H9 (cell line): Measurements from ENCODE around the gene CEACAM4. TPM values are rescaled to one million over a fixed set of nuclear protein-coding genes. Genes with fewer than 3 reads are reported as not detected.

Experiments
- DNase-seq: peaks from one replicate; pipeline ENCODE4 v3.0.0-alpha.2; 2017
- H2AFZ ChIP-seq: one replicate; pipeline ENCODE4 v1.6.1; 2013; ENCODE audit warnings: mild to moderate bottlenecking, low read length, control low read depth, moderate library complexity
- H2AK5ac ChIP-seq: 2 replicates; pipeline ENCODE4 v1.6.1; 2013; ENCODE audit warnings: low read length, control low read depth, mixed read lengths; ENCODE audit not compliant: insufficient read length
- H2BK120ac ChIP-seq: one replicate; pipeline ENCODE4 v1.6.1; 2013; ENCODE audit warnings: low read depth, mild to moderate bottlenecking, low read length, control low read depth, inconsistent platforms; ENCODE audit not compliant: poor library complexity, severe bottlenecking
- H2BK12ac ChIP-seq: 2 replicates; pipeline ENCODE4 v1.6.1; 2013; ENCODE audit warnings: low read length, control low read depth, mixed read lengths, low read depth; ENCODE audit not compliant: insufficient read length
- H2BK15ac ChIP-seq: 2 replicates; pipeline ENCODE4 v1.6.1; 2013; ENCODE audit warnings: low read depth, low read length, control low read depth
- H2BK20ac ChIP-seq: one replicate; pipeline ENCODE4 v1.6.1; 2013; ENCODE audit warnings: low read depth, mild to moderate bottlenecking, low read length, control low read depth, inconsistent platforms; ENCODE audit not compliant: poor library complexity, severe bottlenecking
- H2BK5ac ChIP-seq: 2 replicates; pipeline ENCODE4 v1.6.1; 2013; ENCODE audit warnings: low read length, control low read depth, mixed read lengths; ENCODE audit not compliant: insufficient read length
- H3K14ac ChIP-seq: 2 replicates; pipeline ENCODE4 v1.6.1; 2013; ENCODE audit warnings: low read length, control low read depth; ENCODE audit not compliant: insufficient read depth
- H3K18ac ChIP-seq: 2 replicates; pipeline ENCODE4 v1.6.1; 2013; ENCODE audit warnings: low read depth, mild to moderate bottlenecking, mixed read lengths, low read length, control low read depth; ENCODE audit not compliant: insufficient read length
- H3K23ac ChIP-seq: 2 replicates; pipeline ENCODE4 v1.6.1; 2013; ENCODE audit warnings: low read length, control low read depth, mixed read lengths, low read depth; ENCODE audit not compliant: insufficient read length
- H3K23me2 ChIP-seq: 2 replicates; pipeline ENCODE4 v1.6.1; 2013; ENCODE audit warnings: low read depth, mild to moderate bottlenecking, mixed read lengths, low read length, control low read depth; ENCODE audit not compliant: insufficient read length, poor library complexity, severe bottlenecking
- H3K27ac ChIP-seq: 2 replicates; pipeline ENCODE4 v1.5.1; 2013; ENCODE audit warnings: low read length, control low read depth, mixed read lengths, low read depth; ENCODE audit not compliant: insufficient read length
- H3K27me3 ChIP-seq: 2 replicates; pipeline ENCODE4 v1.6.1; 2013; ENCODE audit warnings: low read length, control low read depth, inconsistent platforms; ENCODE audit not compliant: insufficient read depth
- H3K4ac ChIP-seq: 2 replicates; pipeline ENCODE4 v1.6.1; 2013; ENCODE audit warnings: low read depth, mild to moderate bottlenecking, control low read depth, inconsistent platforms, low read length, moderate library complexity
- H3K4me1 ChIP-seq: 2 replicates; pipeline ENCODE4 v1.6.1; 2013; ENCODE audit warnings: low read length, control low read depth, inconsistent platforms; ENCODE audit not compliant: insufficient read depth
- H3K4me2 ChIP-seq: 2 replicates; pipeline ENCODE4 v1.6.1; 2013; ENCODE audit warnings: low read length, control low read depth, mixed read lengths; ENCODE audit not compliant: insufficient read length, insufficient read depth
- H3K56ac ChIP-seq: 2 replicates; pipeline ENCODE4 v1.6.1; 2013; ENCODE audit warnings: low read depth, mild to moderate bottlenecking, mixed read lengths, low read length, control low read depth; ENCODE audit not compliant: insufficient read length
- H3K79me1 ChIP-seq: 2 replicates; pipeline ENCODE4 v1.6.1; 2013; ENCODE audit warnings: low read depth, mild to moderate bottlenecking, moderate library complexity, low read length, control low read depth, inconsistent platforms; ENCODE audit not compliant: insufficient read depth, poor library complexity, severe bottlenecking
- H3K79me2 ChIP-seq: 2 replicates; pipeline ENCODE4 v1.6.1; 2013; ENCODE audit warnings: low read length, control low read depth, inconsistent platforms; ENCODE audit not compliant: insufficient read depth
- H3K9ac ChIP-seq: 2 replicates; pipeline ENCODE4 v1.6.1; 2013; ENCODE audit warnings: low read length, control low read depth, mixed read lengths; ENCODE audit not compliant: insufficient read length; ENCODE audit errors: extremely low read depth
- H3K9me3 ChIP-seq: one replicate; pipeline ENCODE4 v1.6.1; 2013; ENCODE audit warnings: low read depth, low read length, inconsistent platforms; ENCODE audit not compliant: control insufficient read depth
- H3T11ph ChIP-seq: one replicate; pipeline ENCODE4 v1.6.1; 2013; ENCODE audit warnings: mild to moderate bottlenecking, low read length, control low read depth, inconsistent platforms
- H4K20me1 ChIP-seq: one replicate; pipeline ENCODE4 v1.6.1; 2013; ENCODE audit not compliant: control insufficient read depth, insufficient read length, insufficient read depth
- H4K5ac ChIP-seq: 2 replicates; pipeline ENCODE4 v1.6.1; 2013; ENCODE audit warnings: low read depth, mild to moderate bottlenecking, mixed read lengths, low read length, control low read depth; ENCODE audit not compliant: insufficient read length
- H4K8ac ChIP-seq: replicated peaks from 2 replicates; pipeline ENCODE4 v1.6.1; 2013; ENCODE audit warnings: low read length, control low read depth, mixed read lengths, low read depth; ENCODE audit not compliant: insufficient read length
- H4K91ac ChIP-seq: 2 replicates; pipeline ENCODE4 v1.6.1; 2013; ENCODE audit warnings: low read depth, mild to moderate bottlenecking, moderate library complexity, mixed read lengths, low read length, control low read depth; ENCODE audit not compliant: insufficient read length
- H3K27ac Mint-ChIP-seq, 3 experiments: 2 replicates in 2 of 3; 3 replicates in 1 of 3; pipeline ENCODE4 v1.8.0; 2020 to 2021; ENCODE audit warnings: mixed read lengths in 3 of 3, mild to moderate bottlenecking in 1 of 3, moderate library complexity in 1 of 3
- H3K27me3 Mint-ChIP-seq: 2 replicates; pipeline ENCODE4 v1.8.0; 2021; ENCODE audit warnings: low read depth, mild to moderate bottlenecking, moderate library complexity, mixed read lengths
- H3K36me3 Mint-ChIP-seq, 3 experiments: 2 replicates in 2 of 3; 3 replicates in 1 of 3; pipeline ENCODE4 v1.8.0; 2020 to 2021; ENCODE audit warnings: low read depth in 3 of 3, mixed read lengths in 3 of 3; ENCODE audit not compliant: insufficient read depth in 1 of 3
- H3K4me1 Mint-ChIP-seq, 2 experiments: 2 replicates each; pipeline ENCODE4 v1.8.0; 2020; ENCODE audit warnings: mixed read lengths in 2 of 2
- H3K4me3 Mint-ChIP-seq, 2 experiments: 2 replicates in 1 of 2; 3 replicates in 1 of 2; pipeline ENCODE4 v1.8.0; 2020 to 2021; ENCODE audit warnings: mild to moderate bottlenecking in 2 of 2, mixed read lengths in 2 of 2, moderate library complexity in 1 of 2
- H3K9me3 Mint-ChIP-seq, 2 experiments: 2 replicates in 1 of 2; 3 replicates in 1 of 2; pipeline ENCODE4 v1.8.0; 2020; ENCODE audit warnings: mild to moderate bottlenecking in 2 of 2, mixed read lengths in 2 of 2, moderate library complexity in 1 of 2
- WGBS: extraction: QIAGEN DNeasy Blood & Tissue Kit; methylation state at CpG from one replicate; pipeline ENCODE4 v1.1.7; 2013; ENCODE audit warnings: missing lambda C conversion rate, low lambda C conversion rate, mixed read lengths; ENCODE audit not compliant: insufficient read length; ENCODE audit errors: extremely low coverage; 5-methylcytosine and 5-hydroxymethylcytosine counted together
- total RNA-seq: library from RNA; stranded (reverse); gene quantifications from 2 replicates; pipeline ENCODE4 v1.2.1, GENCODE V29; 2021
- TF ChIP-seq, protein P1 (sequence below): fragments of 200-600 bp; sonication (generic); conservative IDR thresholded peaks from 3 replicates; pipeline ENCODE4 v1.8.0; 2021; ENCODE audit warnings: antibody characterized with exemption, mild to moderate bottlenecking

Gene CEACAM4
- total RNA-seq, 1 experiment from 2014 or later, result not detected

DNA sequence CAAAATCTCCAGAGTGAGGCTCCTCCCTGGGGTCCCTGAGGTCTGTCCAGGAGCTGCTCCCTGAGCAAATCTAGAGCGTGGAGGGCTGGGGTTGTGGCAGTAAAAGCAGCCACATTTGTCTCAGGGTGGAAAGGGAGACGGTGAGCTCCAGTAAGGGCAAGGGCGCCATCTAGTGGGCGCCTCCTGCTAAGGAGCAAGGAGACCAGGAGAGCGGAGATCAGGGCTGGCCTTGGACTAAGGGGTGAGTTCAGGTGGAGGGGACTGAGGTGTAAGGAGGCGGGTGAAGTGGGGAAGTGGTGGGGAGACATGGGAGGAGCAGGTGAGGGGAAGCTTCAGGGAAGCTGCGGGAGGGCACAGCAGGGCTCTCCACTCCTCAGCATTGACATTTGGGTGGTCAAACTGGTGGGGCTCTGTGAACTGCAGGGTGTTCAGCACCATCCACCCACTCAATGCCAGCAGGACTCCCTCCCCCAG lies 56.2 kb downstream of the CEACAM4 start:
- H3K9me3 ChIP-seq, result no peaks in the 10 kb centered on the region
- peaks cover 55 to 81% of the 10 kb centered on the region in 2 experiments for H3K9me3 Mint-ChIP-seq

More for the DNA sequence above, 56.2 kb downstream of the CEACAM4 start:
- H3K27ac ChIP-seq, result no peak overlapping the region
- no peak overlapping the region for H3K18ac ChIP-seq
- H3K79me2 ChIP-seq, result no peaks in the 10 kb centered on the region
- peaks cover 0 to 6% (median 0%) of the 10 kb centered on the region in 3 experiments; a peak in 3 of 7 replicates for H3K36me3 Mint-ChIP-seq
- TF ChIP-seq, protein P1, sequence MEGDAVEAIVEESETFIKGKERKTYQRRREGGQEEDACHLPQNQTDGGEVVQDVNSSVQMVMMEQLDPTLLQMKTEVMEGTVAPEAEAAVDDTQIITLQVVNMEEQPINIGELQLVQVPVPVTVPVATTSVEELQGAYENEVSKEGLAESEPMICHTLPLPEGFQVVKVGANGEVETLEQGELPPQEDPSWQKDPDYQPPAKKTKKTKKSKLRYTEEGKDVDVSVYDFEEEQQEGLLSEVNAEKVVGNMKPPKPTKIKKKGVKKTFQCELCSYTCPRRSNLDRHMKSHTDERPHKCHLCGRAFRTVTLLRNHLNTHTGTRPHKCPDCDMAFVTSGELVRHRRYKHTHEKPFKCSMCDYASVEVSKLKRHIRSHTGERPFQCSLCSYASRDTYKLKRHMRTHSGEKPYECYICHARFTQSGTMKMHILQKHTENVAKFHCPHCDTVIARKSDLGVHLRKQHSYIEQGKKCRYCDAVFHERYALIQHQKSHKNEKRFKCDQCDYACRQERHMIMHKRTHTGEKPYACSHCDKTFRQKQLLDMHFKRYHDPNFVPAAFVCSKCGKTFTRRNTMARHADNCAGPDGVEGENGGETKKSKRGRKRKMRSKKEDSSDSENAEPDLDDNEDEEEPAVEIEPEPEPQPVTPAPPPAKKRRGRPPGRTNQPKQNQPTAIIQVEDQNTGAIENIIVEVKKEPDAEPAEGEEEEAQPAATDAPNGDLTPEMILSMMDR, result peak; percentile 74
- H3K4me2 ChIP-seq, result no peak overlapping the region
- H3K4me1 ChIP-seq, result no peaks in the 10 kb centered on the region
- H2BK120ac ChIP-seq, result no peak overlapping the region
- H3K9ac ChIP-seq, result no peak overlapping the region
- H2BK20ac ChIP-seq, result no peak overlapping the region
- H4K91ac ChIP-seq, result no peak overlapping the region
- H3K4ac ChIP-seq, result no peak overlapping the region
- H3K4me3 Mint-ChIP-seq, result no peak overlapping the region
- no peak overlapping the region for H3K14ac ChIP-seq
- peak; percentile 79 for DNase-seq
- no peak overlapping the region for H4K8ac ChIP-seq
- WGBS, result no CpG with 5 or more reads among the region's 7 CpGs
- no peak overlapping the region for H2AK5ac ChIP-seq
- no peaks in the 10 kb centered on the region for H3K23me2 ChIP-seq
- peaks cover 3% of the 10 kb centered on the region; the same call in 1 of the 2 replicates for H3K27me3 ChIP-seq
- no peak overlapping the region for H3T11ph ChIP-seq
- no peak overlapping the region for H2BK15ac ChIP-seq
- peaks cover under 1% of the 10 kb centered on the region for H3K27me3 Mint-ChIP-seq
- no peak overlapping the region for H3K56ac ChIP-seq
- H2BK5ac ChIP-seq, result no peak overlapping the region
- no peak overlapping the region for H3K27ac Mint-ChIP-seq
- H3K23ac ChIP-seq, result no peak overlapping the region
- H4K20me1 ChIP-seq, result no peaks in the 10 kb centered on the region
- H3K4me1 Mint-ChIP-seq, result no peaks in the 10 kb centered on the region
- no peaks in the 10 kb centered on the region for H3K79me1 ChIP-seq
- H4K5ac ChIP-seq, result no peak overlapping the region
- H2BK12ac ChIP-seq, result no peak overlapping the region
- H2AFZ ChIP-seq, result no peak overlapping the region
